Heart right ventricle (tissue), 16 donors: Measurements from ENCODE around the gene TENM4. TPM values are rescaled to one million over a fixed set of nuclear protein-coding genes. Genes with fewer than 3 reads are reported as not detected.

Experiments
- ATAC-seq, 8 donors: fragments of 200-7000 bp; cut with Tn5 transposase; one replicate each; pipeline ENCODE4 v1.9.1; 2020; ENCODE audit warnings: mild to moderate bottlenecking in 8 of 8, moderate library complexity in 8 of 8, moderate number of reproducible peaks in 1 of 8
- DNase-seq, 2 donors: peaks; one replicate each; pipeline ENCODE4 v3.0.0-alpha.2; 2020
- H3K27ac ChIP-seq, 10 donors: fragments of 200-600 bp; sonication (generic) in 2 of 10; one replicate each; pipeline versions ENCODE4 v1.5.0 to v1.8.0; 2020 to 2022; ENCODE audit warnings: mild to moderate bottlenecking in 3 of 10
- H3K27me3 ChIP-seq, 7 donors: fragments of 200-600 bp; one replicate each; pipeline ENCODE4 v1.8.0; 2021 to 2022; ENCODE audit warnings: mild to moderate bottlenecking in 2 of 7
- H3K36me3 ChIP-seq, 9 donors: fragments of 200-600 bp; sonication (generic) in 1 of 9; one replicate each; pipeline versions ENCODE4 v1.5.0 to v1.8.0; 2020 to 2022; ENCODE audit warnings: mild to moderate bottlenecking in 2 of 9
- H3K4me1 ChIP-seq, 9 donors: fragments of 200-600 bp; sonication (generic) in 1 of 9; one replicate each; pipeline versions ENCODE4 v1.5.0 to v1.8.0; 2020 to 2022; ENCODE audit warnings: mild to moderate bottlenecking in 4 of 9
- H3K4me3 ChIP-seq, 10 donors: fragments of 200-600 bp; sonication (generic) in 2 of 10; one replicate each; pipeline versions ENCODE4 v1.5.0 to v1.8.0; 2020 to 2022; ENCODE audit warnings: mild to moderate bottlenecking in 7 of 10, moderate library complexity in 2 of 10
- H3K9me3 ChIP-seq, 11 donors: fragments of 200-600 bp in 10 of 11; sonication (generic) in 2 of 11; one replicate each; pipeline versions ENCODE4 v1.5.0 to v1.8.0; 2013 to 2022; ENCODE audit warnings: mild to moderate bottlenecking in 2 of 11, control low read depth in 1 of 11, moderate library complexity in 1 of 11
- CTCF ChIP-seq, 9 donors: fragments of 200-600 bp; sonication (generic) in 2 of 9; IDR thresholded peaks; one replicate each; pipeline versions ENCODE4 v1.5.0 to v1.8.0; 2021 to 2022; ENCODE audit warnings: antibody characterized with exemption in 9 of 9, mild to moderate bottlenecking in 5 of 9, moderate library complexity in 1 of 9
- WGBS, 2 donors: extraction: QIAGEN DNeasy Blood & Tissue Kit; methylation state at CpG; one replicate each; pipeline ENCODE4 v1.1.7; 2013; ENCODE audit warnings: inconsistent platforms in 1 of 2; 5-methylcytosine and 5-hydroxymethylcytosine counted together
- intact Hi-C, 10 donors: fragments of 100-400 bp; cut with DNase I; formaldehyde crosslinking; loops; one replicate each; pipeline versions ENCODE4 v1.11.1 to v1.14.2; 2022
- polyA plus RNA-seq, 2 donors: library from polyadenylated mRNA; stranded (reverse); fragments of 200-250 nt; gene quantifications; one replicate each; pipeline ENCODE4 v1.2.3, GENCODE V29; 2013
- total RNA-seq, 10 donors: library from RNA; stranded (reverse); fragmentation: NEBNext Ultra II Directional in 3 of 10; extraction: Animal tissue kit (Norgen Biotek cat#: 25700) in 3 of 10; gene quantifications; one replicate each; pipeline versions ENCODE4 v1.2.1 to v1.2.4, GENCODE V29; 2021 to 2023
- donor health status: Arrhythmogenic right ventricular cardiomyopathy.
- donor health status: ischemic (EF 13 %, LVEDD 7.1; RV severe dilation, severe dysfunction).
- donor health status: healthy with polysubstance abuse.
- donor health status: DM: no; HTN: yes; CAD: no.
- donor health status: DM: no; HTN: no; CAD: no.
- donor health status: ischemic (EF 25% LVEDD 6.9; RV normal size, moderate dysfunction).
- donor health status: ischemic (EF 25% LVEDD 5.7; RV mildly dilated, moderate dysfunction).
- donor health status: healthy.
- donor health status: DM: yes; HTN: yes; CAD: no.
- donor health status: Ischemic cardiomyopathy.
- donor health status: ischemic (EF 35%, LVEDD 5.7; RV mildly dilated, moderate dysfunction).
- donor health status: nonischemic (EF 11% LVEDD 7.7; RV severe dilation, severe dysfunction).
- donor health status: DM: yes; HTN: yes; CAD: no.
- donor health status: PGD.
- donor health status: ischemic (EF 29% LVEDD 5.4; RV normal size, mild dysfunction).
- donor health status: nonischemic (EF 23%, LVEDD 6.1; RV moderate dilation, normal function).

Gene TENM4
- total and polyA plus RNA-seq, 12 donors, result 0.10 to 3.6 (median 0.91) TPM

- DNase-seq, result no peak
- 81 to 87% methylated on average over 5 of the region's 5 CpGs for WGBS, 2 donors
- ATAC-seq, result no peak
- H3K9me3 ChIP-seq, result no peaks in the 10 kb centered on the region
- H3K4me3 ChIP-seq, result no peak overlapping the region
- intact Hi-C loops, result no loop called here
- no peak overlapping the region for H3K27ac ChIP-seq
- no peak for TF ChIP-seq CTCF (IDR thresholded peaks at IDR 0.05)
- peaks cover 0 to 70% (median 19%) of the 10 kb centered on the region in 7 donors for H3K27me3 ChIP-seq
- H3K4me1 ChIP-seq, result peaks cover 0 to 13% (median 0%) of the 10 kb centered on the region in 9 donors
- no peaks in the 10 kb centered on the region for H3K36me3 ChIP-seq
Observed at GRCh38 chr11:79022265-79022664, 418.6 kb downstream of the TENM4 start.

GRCh38 chr11:79021601-79022000 is 419.2 kb downstream of the TENM4 start:
- H3K4me1 ChIP-seq, result peaks cover 0 to 12% (median 0%) of the 10 kb centered on the region in 9 donors
- no peak for DNase-seq
- H3K4me3 ChIP-seq, result no peak overlapping the region
- intact Hi-C loops, result no loop called here
- no peak for TF ChIP-seq CTCF (IDR thresholded peaks at IDR 0.05)
- 96% methylated on average over 1 of the region's 1 CpG for WGBS, 2 donors
- H3K9me3 ChIP-seq, result no peaks in the 10 kb centered on the region
- H3K27me3 ChIP-seq, result peaks cover 0 to 66% (median 19%) of the 10 kb centered on the region in 7 donors
- no peak overlapping the region for H3K27ac ChIP-seq
- no peaks in the 10 kb centered on the region for H3K36me3 ChIP-seq
- no peak for ATAC-seq

GRCh38 chr11:79019975-79020374 is 420.9 kb downstream of the TENM4 start:
- H3K27ac ChIP-seq, result no peak overlapping the region
- intact Hi-C loops, result no loop called here
- H3K9me3 ChIP-seq, result no peaks in the 10 kb centered on the region
- no peaks in the 10 kb centered on the region for H3K36me3 ChIP-seq
- no peak overlapping the region for H3K4me3 ChIP-seq
- WGBS, 2 donors, result 92 to 94% methylated on average over 4 of the region's 4 CpGs
- TF ChIP-seq CTCF (IDR thresholded peaks at IDR 0.05), result no peak
- ATAC-seq (no peak), DNase-seq (no peak)
- peaks cover 0 to 53% (median 13%) of the 10 kb centered on the region in 7 donors for H3K27me3 ChIP-seq
- peaks cover 0 to 12% (median 0%) of the 10 kb centered on the region in 9 donors for H3K4me1 ChIP-seq

GRCh38 chr11:79019277-79019676 is 421.6 kb downstream of the TENM4 start:
- Histone ChIP-seq H3K36me3 (no peaks in the 10 kb centered on the region), H3K27me3 (peaks cover 0 to 49% (median 8%) of the 10 kb centered on the region in 7 donors), H3K4me3 (no peak overlapping the region), H3K4me1 (peaks cover 0 to 12% (median 0%) of the 10 kb centered on the region in 9 donors), H3K27ac (no peak overlapping the region), H3K9me3 (no peaks in the 10 kb centered on the region)
- no peak for ATAC-seq
- DNase-seq, result no peak
- no peak for TF ChIP-seq CTCF (IDR thresholded peaks at IDR 0.05)
- intact Hi-C loops, result no loop called here
